ENCODE measurements around the gene PFKFB2. TPM values are rescaled to one million over a fixed set of nuclear protein-coding genes. Genes with fewer than 3 reads are reported as not detected.

Gene PFKFB2
- total and polyA plus RNA-seq, 8 donors = 4.4 to 28.5 (median 10.4) TPM

GRCh38 chr1:207059881-207060280 is 6.8 kb downstream of the PFKFB2 start:
- Histone ChIP-seq H3K27me3 (no peaks in the 10 kb centered on the region), H3K9me3 (no peaks in the 10 kb centered on the region), H3K4me1 (peaks cover 0 to 4% (median 0%) of the 10 kb centered on the region in 3 donors), H3K36me3 (peaks cover 0 to 8% (median 3%) of the 10 kb centered on the region in 3 donors), H3K4me3 (no peak overlapping the region), H3K27ac (no peak overlapping the region)
- intact Hi-C loops (cut with DNase I) = no loop called here
- no peak for FAIRE-seq
- ATAC-seq = no peak
- TF ChIP-seq, protein P1, sequence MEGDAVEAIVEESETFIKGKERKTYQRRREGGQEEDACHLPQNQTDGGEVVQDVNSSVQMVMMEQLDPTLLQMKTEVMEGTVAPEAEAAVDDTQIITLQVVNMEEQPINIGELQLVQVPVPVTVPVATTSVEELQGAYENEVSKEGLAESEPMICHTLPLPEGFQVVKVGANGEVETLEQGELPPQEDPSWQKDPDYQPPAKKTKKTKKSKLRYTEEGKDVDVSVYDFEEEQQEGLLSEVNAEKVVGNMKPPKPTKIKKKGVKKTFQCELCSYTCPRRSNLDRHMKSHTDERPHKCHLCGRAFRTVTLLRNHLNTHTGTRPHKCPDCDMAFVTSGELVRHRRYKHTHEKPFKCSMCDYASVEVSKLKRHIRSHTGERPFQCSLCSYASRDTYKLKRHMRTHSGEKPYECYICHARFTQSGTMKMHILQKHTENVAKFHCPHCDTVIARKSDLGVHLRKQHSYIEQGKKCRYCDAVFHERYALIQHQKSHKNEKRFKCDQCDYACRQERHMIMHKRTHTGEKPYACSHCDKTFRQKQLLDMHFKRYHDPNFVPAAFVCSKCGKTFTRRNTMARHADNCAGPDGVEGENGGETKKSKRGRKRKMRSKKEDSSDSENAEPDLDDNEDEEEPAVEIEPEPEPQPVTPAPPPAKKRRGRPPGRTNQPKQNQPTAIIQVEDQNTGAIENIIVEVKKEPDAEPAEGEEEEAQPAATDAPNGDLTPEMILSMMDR (IDR thresholded peaks at IDR 0.05) = no peak
- 67 to 75% methylated on average over 4 of the region's 4 CpGs for WGBS, 2 donors
- DNase-seq = no peak

DNA sequence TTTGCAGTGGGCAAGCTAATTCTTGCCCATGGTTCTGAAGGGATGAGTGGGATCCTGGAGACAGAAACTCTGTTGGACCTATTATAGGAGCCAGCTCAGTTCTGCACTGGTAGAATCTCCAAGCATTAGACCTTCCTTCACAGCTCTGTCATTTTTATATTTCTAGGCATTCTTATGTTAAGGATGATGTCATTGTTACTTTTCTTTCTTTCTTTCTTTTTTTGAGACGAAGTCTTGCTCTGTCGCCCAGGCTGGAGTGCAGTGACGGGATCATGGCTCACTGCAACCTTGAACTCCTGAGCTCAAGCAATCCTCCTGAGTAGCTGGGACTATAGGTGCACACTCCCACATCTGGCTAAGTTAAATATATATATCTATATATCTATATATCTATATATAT is 7.5 kb downstream of the PFKFB2 start:
- WGBS, 2 donors = 71 to 84% methylated on average over 3 of the region's 3 CpGs
- H3K27ac ChIP-seq = no peak overlapping the region
- peaks cover 0 to 8% (median 3%) of the 10 kb centered on the region in 3 donors for H3K36me3 ChIP-seq
- FAIRE-seq = no peak
- no peaks in the 10 kb centered on the region for H3K9me3 ChIP-seq
- H3K4me3 ChIP-seq = no peak overlapping the region
- DNase-seq = no peak
- intact Hi-C loops (cut with DNase I) = no loop called here
- TF ChIP-seq, protein P1 (IDR thresholded peaks at IDR 0.05) = no peak
- H3K27me3 ChIP-seq = no peaks in the 10 kb centered on the region
- H3K4me1 ChIP-seq = peaks cover 0 to 4% (median 0%) of the 10 kb centered on the region in 3 donors
- no peak for ATAC-seq

DNA sequence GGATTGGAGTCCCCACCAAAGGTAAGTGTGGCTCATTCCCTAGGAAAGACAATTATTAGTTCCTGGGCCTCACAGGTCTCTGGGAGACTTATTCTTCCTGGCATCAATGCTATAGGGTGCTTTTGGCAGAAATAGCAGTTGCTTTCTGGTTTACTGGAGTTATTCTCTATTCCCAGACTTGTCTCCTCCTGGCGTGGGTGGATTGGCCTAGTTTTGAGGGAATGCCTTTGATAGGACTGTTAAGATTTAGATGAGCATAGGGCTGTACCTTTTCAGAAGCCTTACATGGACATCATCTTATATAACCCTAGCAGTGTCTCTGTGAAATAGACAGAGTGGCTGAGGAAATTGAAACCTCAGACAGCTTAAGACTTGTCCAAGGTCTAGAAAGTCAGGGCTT is 9.0 kb downstream of the PFKFB2 start:
- DNase-seq = no peak
- TF ChIP-seq, protein P1 (IDR thresholded peaks at IDR 0.05) = no peak
- WGBS, 2 donors = 85 to 97% methylated on average over 1 of the region's 1 CpG
- intact Hi-C loops (cut with DNase I) = no loop called here
- Histone ChIP-seq H3K4me3 (no peak overlapping the region), H3K9me3 (no peaks in the 10 kb centered on the region), H3K27ac (no peak overlapping the region), H3K27me3 (no peaks in the 10 kb centered on the region), H3K36me3 (peaks cover 0 to 13% (median 3%) of the 10 kb centered on the region in 3 donors), H3K4me1 (no peaks in the 10 kb centered on the region)
- FAIRE-seq = no peak
- ATAC-seq = no peak

DNA sequence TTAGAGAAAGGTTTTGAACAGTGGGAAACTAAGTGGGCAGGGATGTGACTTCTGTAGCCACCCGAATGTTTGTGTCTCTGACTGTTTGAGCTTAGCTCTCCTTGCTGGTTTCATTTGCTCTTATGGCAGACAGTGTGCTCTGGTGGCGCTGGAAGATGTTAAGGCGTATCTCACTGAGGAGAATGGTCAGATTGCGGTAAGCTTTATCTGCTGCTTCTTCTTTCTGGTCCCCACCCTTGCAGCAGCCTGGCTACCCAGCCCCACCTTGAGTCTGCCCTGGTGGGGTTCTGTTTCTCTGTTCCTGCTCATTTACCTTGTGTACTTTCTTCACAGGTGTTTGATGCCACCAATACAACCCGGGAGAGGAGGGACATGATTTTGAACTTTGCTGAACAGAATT is 9.9 kb downstream of the PFKFB2 start:
- FAIRE-seq (no peak), ATAC-seq (no peak), DNase-seq (no peak)
- 89 to 97% methylated on average over 5 of the region's 5 CpGs for WGBS, 2 donors
- TF ChIP-seq, protein P1 (IDR thresholded peaks at IDR 0.05) = no peak
- H3K4me1 ChIP-seq = no peaks in the 10 kb centered on the region
- H3K27me3 ChIP-seq = no peaks in the 10 kb centered on the region
- no peak overlapping the region for H3K27ac ChIP-seq
- intact Hi-C loops (cut with DNase I) = no loop called here
- no peak overlapping the region for H3K4me3 ChIP-seq
- H3K9me3 ChIP-seq = no peaks in the 10 kb centered on the region
- H3K36me3 ChIP-seq = peaks cover 0 to 13% (median 3%) of the 10 kb centered on the region in 3 donors

DNA sequence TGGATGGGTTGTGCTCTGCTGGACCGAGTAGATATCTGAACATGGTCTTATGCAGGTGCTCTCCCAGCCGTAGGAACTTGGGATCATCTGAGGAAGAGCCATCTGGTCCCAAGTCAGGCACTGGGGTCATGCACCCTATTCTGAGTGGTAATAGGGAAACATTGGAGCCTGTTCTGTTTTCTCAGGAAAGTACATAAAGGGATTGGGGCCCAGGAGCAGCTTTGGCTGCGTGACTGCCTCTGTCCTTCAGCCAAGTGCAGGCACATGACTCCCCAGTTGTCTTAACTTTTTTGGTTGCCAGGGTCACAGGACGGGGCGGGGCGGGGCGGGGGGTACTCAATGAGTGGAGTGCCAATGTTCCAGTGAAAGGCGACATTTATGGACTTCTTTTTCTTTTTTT is 11.5 kb downstream of the PFKFB2 start:
- FAIRE-seq (no peak), DNase-seq (peak in 3 of 6 donors; percentile 22 to 53 (median 30)), ATAC-seq (peak; percentile 38 to 72 (median 54))
- Histone ChIP-seq H3K27me3 (no peaks in the 10 kb centered on the region), H3K36me3 (peaks cover 0 to 13% (median 6%) of the 10 kb centered on the region in 3 donors), H3K9me3 (no peaks in the 10 kb centered on the region), H3K4me1 (no peaks in the 10 kb centered on the region), H3K27ac (no peak overlapping the region), H3K4me3 (no peak overlapping the region)
- intact Hi-C loops (cut with DNase I) = no loop called here
- 66 to 79% methylated on average over 8 of the region's 8 CpGs for WGBS, 2 donors
- TF ChIP-seq, protein P1 (IDR thresholded peaks at IDR 0.05) = no peak

All from pancreas (tissue), 10 donors.